Fibroblast of pulmonary artery (primary cell): Measurements from ENCODE around the gene UNC5CL.

Experiments
- DNase-seq: peaks from one replicate; pipeline ENCODE4 v3.0.0-alpha.2; 2010; ENCODE audit warnings: low read depth
- H3K4me3 ChIP-seq: replicated peaks from 2 replicates; pipeline ENCODE4 v1.5.1; 2011; ENCODE audit warnings: low read depth, mild to moderate bottlenecking, control low read depth, low read length, moderate library complexity
- CTCF ChIP-seq: IDR thresholded peaks from 2 replicates; pipeline ENCODE4 v1.5.1; 2011; ENCODE audit warnings: mild to moderate bottlenecking, control low read depth, low read length, inconsistent platforms; ENCODE audit errors: missing control alignments

Gene UNC5CL

GRCh38 chr6:40977085-40977484 is 61.9 kb downstream of the UNC5CL start:
- no peak overlapping the region for H3K4me3 ChIP-seq
- TF ChIP-seq CTCF, result no peak
- DNase-seq, result no peak
